Liver (tissue), 9 donors: ENCODE results near the gene ENTPD6. TPM values are rescaled to one million over a fixed set of nuclear protein-coding genes. Genes with fewer than 3 reads are reported as not detected.

Source experiments
- DNase-seq: peaks from one replicate; pipeline ENCODE4 v3.0.0-alpha.2; 2017; ENCODE audit warnings: low spot score
- H3K27ac ChIP-seq, 2 donors: one replicate each; pipeline ENCODE4 v1.7.0; 2013; ENCODE audit warnings: inconsistent platforms in 2 of 2, low read length in 2 of 2, control low read depth in 1 of 2, low read depth in 1 of 2, mild to moderate bottlenecking in 1 of 2
- H3K27me3 ChIP-seq, 4 donors: one replicate each; pipeline versions ENCODE4 v1.6.1 to v1.7.0; 2013; ENCODE audit warnings: low read length in 3 of 4, inconsistent platforms in 1 of 4, mild to moderate bottlenecking in 1 of 4, moderate library complexity in 1 of 4; ENCODE audit not compliant: control insufficient read depth in 4 of 4, insufficient read depth in 4 of 4
- H3K36me3 ChIP-seq, 4 donors: one replicate each; pipeline versions ENCODE4 v1.6.1 to v1.7.0; 2013; ENCODE audit warnings: low read length in 3 of 4, mild to moderate bottlenecking in 3 of 4, low read depth in 1 of 4, moderate library complexity in 1 of 4; ENCODE audit not compliant: control insufficient read depth in 4 of 4, insufficient read depth in 3 of 4
- H3K4me1 ChIP-seq, 4 donors: one replicate each; pipeline versions ENCODE4 v1.6.1 to v1.7.0; 2013; ENCODE audit warnings: low read length in 3 of 4, mild to moderate bottlenecking in 3 of 4, moderate library complexity in 1 of 4; ENCODE audit not compliant: control insufficient read depth in 4 of 4, insufficient read depth in 4 of 4
- H3K4me3 ChIP-seq, 3 donors: one replicate each; pipeline versions ENCODE4 v1.6.1 to v1.7.0; 2013; ENCODE audit warnings: low read length in 3 of 3, control low read depth in 1 of 3, low read depth in 1 of 3, mild to moderate bottlenecking in 1 of 3
- H3K9ac ChIP-seq, 2 donors: one replicate each; pipeline ENCODE4 v1.7.0; 2013; ENCODE audit warnings: low read length in 2 of 2, mild to moderate bottlenecking in 2 of 2, moderate library complexity in 2 of 2, control low read depth in 1 of 2, low read depth in 1 of 2
- H3K9me3 ChIP-seq, 4 donors: one replicate each; pipeline versions ENCODE4 v1.6.1 to v1.7.0; 2013; ENCODE audit warnings: low read length in 3 of 4; ENCODE audit not compliant: control insufficient read depth in 4 of 4
- EGR1 ChIP-seq, 2 donors: IDR thresholded peaks; 2 replicates each; pipeline ENCODE4 v1.6.1; 2016 to 2018; ENCODE audit warnings: antibody characterized with exemption in 2 of 2, low read depth in 2 of 2
- FOXA1 ChIP-seq: IDR thresholded peaks from 2 replicates; pipeline ENCODE4 v1.6.1; 2016; ENCODE audit warnings: antibody characterized with exemption
- FOXA2 ChIP-seq: IDR thresholded peaks from 2 replicates; pipeline ENCODE4 v1.6.1; 2016; ENCODE audit warnings: antibody characterized with exemption
- GABPA ChIP-seq, 2 donors: IDR thresholded peaks in 1 of 2; conservative IDR thresholded peaks in 1 of 2; 2 replicates each; pipeline ENCODE4 v1.6.1; 2016; ENCODE audit warnings: antibody characterized with exemption in 2 of 2, mild to moderate bottlenecking in 1 of 2, moderate library complexity in 1 of 2
- HNF4A ChIP-seq, 2 donors: conservative IDR thresholded peaks; 2 replicates each; pipeline ENCODE4 v1.6.1; 2016; ENCODE audit warnings: antibody characterized with exemption in 2 of 2, mild to moderate bottlenecking in 2 of 2
- HNF4G ChIP-seq: IDR thresholded peaks from 2 replicates; pipeline ENCODE4 v1.6.1; 2016; ENCODE audit warnings: antibody characterized with exemption
- JUND ChIP-seq, 2 donors: IDR thresholded peaks; 2 replicates each; pipeline ENCODE4 v1.6.1; 2016; ENCODE audit warnings: antibody characterized with exemption in 2 of 2
- RAD21 ChIP-seq, 2 donors: IDR thresholded peaks; 2 replicates each; pipeline ENCODE4 v1.6.1; 2016; ENCODE audit warnings: antibody characterized with exemption in 2 of 2, mild to moderate bottlenecking in 2 of 2
- RXRA ChIP-seq, 2 donors: IDR thresholded peaks; 2 replicates each; pipeline ENCODE4 v1.6.1; 2017 to 2018; ENCODE audit warnings: antibody characterized with exemption in 2 of 2, mild to moderate bottlenecking in 1 of 2
- SP1 ChIP-seq: IDR thresholded peaks from 2 replicates; pipeline ENCODE4 v1.6.1; 2018; ENCODE audit warnings: antibody characterized with exemption, mild to moderate bottlenecking
- TAF1 ChIP-seq: conservative IDR thresholded peaks from 2 replicates; pipeline ENCODE4 v1.6.1; 2016; ENCODE audit warnings: antibody characterized with exemption, mild to moderate bottlenecking
- YY1 ChIP-seq: IDR thresholded peaks from 2 replicates; pipeline ENCODE4 v1.6.1; 2016; ENCODE audit warnings: antibody characterized with exemption, mild to moderate bottlenecking
- WGBS: extraction: QIAGEN DNeasy Blood & Tissue Kit; methylation state at CpG from one replicate; pipeline ENCODE4 v1.1.7; 2013; 5-methylcytosine and 5-hydroxymethylcytosine counted together
- polyA plus RNA-seq, 2 donors: library from polyadenylated mRNA; stranded (reverse) in 1 of 2; unstranded in 1 of 2; fragments of 200-250 nt in 1 of 2; fragments of >200 nt in 1 of 2; fragmentation: Nextera tagmentation in 1 of 2; extraction: Ambion mirVana in 1 of 2; gene quantifications; one replicate each; pipeline versions ENCODE4 v1.2.1 to v1.2.3, GENCODE V29; 2013 to 2015
- total RNA-seq, 2 donors: library from RNA; depleted of rRNA; stranded (reverse); fragments of >200 nt; gene quantifications; one replicate each; pipeline ENCODE4 v1.2.3, GENCODE V29; 2014
- TF ChIP-seq, protein P1 (sequence below): IDR thresholded peaks from 2 replicates; pipeline ENCODE4 v1.6.1; 2016; ENCODE audit warnings: antibody characterized with exemption, mild to moderate bottlenecking
- TF ChIP-seq, protein P2 (sequence below): fragments of 150-350 bp; IDR thresholded peaks from 2 replicates; pipeline ENCODE4 v1.5.1; 2017; ENCODE audit warnings: improper control_type of control experiment, low read depth, low read length; ENCODE audit not compliant: missing input control
- TF ChIP-seq, protein P3 (sequence below): IDR thresholded peaks from 2 replicates; pipeline ENCODE4 v1.6.1; 2016; ENCODE audit warnings: antibody characterized with exemption
- TF ChIP-seq, protein P4 (sequence below): IDR thresholded peaks from 2 replicates; pipeline ENCODE4 v1.6.1; 2016; ENCODE audit warnings: antibody characterized with exemption
- donor health status: healthy.
- donor health status: healthy.
- donor health status: healthy.
- donor health status: healthy.
- donor health status: healthy.

Gene ENTPD6
- total and polyA plus RNA-seq, 4 donors, result 14.9 to 29.9 (median 24.4) TPM

DNA sequence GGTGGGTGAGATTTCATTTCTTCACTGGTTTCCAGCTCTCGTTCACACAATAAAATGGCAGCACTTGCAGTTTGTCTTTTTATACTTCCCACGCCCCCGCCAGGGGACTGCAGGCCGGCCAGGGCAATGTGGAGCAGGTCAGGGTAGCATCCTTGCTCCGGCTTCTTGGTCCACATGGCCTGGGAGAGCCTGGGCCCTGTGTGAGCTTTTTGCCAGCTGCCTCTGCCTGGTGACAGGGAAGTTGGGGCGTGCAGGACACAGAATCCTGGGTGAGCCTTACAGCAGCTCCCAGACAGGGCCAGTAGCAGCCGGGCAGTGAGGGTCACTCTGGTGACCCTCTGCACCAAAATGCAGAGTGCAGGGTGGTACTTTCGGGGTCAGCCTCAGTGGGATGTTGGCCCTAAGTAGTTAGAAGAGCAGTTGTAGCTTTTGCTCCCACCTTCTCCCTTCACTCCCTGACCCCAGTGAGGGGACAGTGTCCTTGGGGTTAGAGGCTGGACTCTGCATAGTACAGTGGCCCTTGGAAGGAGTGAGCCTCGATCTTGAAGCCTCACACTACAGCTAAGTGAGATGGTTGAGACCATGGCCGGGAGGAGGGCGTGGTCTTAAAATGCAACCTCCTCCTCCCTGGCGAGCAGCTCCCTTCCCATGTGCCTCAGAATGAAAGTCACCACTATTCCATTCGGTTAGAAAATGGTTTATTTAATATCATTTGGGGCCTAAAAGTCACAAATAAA, 76.1 kb downstream of the ENTPD6 start:
- Histone ChIP-seq H3K9ac (no peak overlapping the region), H3K27me3 (no peaks in the 10 kb centered on the region), H3K36me3 (peaks cover 0 to 29% (median 5%) of the 10 kb centered on the region in 4 donors), H3K9me3 (no peaks in the 10 kb centered on the region), H3K4me3 (no peak overlapping the region), H3K4me1 (no peaks in the 10 kb centered on the region), H3K27ac (no peak overlapping the region)
- no peak for DNase-seq
- TF ChIP-seq TAF1, result no peak
- TF ChIP-seq, protein P1, sequence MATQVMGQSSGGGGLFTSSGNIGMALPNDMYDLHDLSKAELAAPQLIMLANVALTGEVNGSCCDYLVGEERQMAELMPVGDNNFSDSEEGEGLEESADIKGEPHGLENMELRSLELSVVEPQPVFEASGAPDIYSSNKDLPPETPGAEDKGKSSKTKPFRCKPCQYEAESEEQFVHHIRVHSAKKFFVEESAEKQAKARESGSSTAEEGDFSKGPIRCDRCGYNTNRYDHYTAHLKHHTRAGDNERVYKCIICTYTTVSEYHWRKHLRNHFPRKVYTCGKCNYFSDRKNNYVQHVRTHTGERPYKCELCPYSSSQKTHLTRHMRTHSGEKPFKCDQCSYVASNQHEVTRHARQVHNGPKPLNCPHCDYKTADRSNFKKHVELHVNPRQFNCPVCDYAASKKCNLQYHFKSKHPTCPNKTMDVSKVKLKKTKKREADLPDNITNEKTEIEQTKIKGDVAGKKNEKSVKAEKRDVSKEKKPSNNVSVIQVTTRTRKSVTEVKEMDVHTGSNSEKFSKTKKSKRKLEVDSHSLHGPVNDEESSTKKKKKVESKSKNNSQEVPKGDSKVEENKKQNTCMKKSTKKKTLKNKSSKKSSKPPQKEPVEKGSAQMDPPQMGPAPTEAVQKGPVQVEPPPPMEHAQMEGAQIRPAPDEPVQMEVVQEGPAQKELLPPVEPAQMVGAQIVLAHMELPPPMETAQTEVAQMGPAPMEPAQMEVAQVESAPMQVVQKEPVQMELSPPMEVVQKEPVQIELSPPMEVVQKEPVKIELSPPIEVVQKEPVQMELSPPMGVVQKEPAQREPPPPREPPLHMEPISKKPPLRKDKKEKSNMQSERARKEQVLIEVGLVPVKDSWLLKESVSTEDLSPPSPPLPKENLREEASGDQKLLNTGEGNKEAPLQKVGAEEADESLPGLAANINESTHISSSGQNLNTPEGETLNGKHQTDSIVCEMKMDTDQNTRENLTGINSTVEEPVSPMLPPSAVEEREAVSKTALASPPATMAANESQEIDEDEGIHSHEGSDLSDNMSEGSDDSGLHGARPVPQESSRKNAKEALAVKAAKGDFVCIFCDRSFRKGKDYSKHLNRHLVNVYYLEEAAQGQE, result no peak
- no peak for TF ChIP-seq FOXA1
- no peak for TF ChIP-seq SP1
- TF ChIP-seq RXRA (IDR thresholded peaks at IDR 0.05), result no peak
- TF ChIP-seq GABPA (IDR thresholded peaks at IDR 0.05 in 1 of 2, conservative IDR thresholded peaks at IDR 0.05 in 1 of 2), result no peak
- TF ChIP-seq, protein P2, sequence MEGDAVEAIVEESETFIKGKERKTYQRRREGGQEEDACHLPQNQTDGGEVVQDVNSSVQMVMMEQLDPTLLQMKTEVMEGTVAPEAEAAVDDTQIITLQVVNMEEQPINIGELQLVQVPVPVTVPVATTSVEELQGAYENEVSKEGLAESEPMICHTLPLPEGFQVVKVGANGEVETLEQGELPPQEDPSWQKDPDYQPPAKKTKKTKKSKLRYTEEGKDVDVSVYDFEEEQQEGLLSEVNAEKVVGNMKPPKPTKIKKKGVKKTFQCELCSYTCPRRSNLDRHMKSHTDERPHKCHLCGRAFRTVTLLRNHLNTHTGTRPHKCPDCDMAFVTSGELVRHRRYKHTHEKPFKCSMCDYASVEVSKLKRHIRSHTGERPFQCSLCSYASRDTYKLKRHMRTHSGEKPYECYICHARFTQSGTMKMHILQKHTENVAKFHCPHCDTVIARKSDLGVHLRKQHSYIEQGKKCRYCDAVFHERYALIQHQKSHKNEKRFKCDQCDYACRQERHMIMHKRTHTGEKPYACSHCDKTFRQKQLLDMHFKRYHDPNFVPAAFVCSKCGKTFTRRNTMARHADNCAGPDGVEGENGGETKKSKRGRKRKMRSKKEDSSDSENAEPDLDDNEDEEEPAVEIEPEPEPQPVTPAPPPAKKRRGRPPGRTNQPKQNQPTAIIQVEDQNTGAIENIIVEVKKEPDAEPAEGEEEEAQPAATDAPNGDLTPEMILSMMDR, result no peak
- TF ChIP-seq HNF4G, result no peak
- TF ChIP-seq HNF4A (conservative IDR thresholded peaks at IDR 0.05), result no peak
- TF ChIP-seq YY1, result no peak
- no peak for TF ChIP-seq JUND (IDR thresholded peaks at IDR 0.05)
- TF ChIP-seq, protein P3, sequence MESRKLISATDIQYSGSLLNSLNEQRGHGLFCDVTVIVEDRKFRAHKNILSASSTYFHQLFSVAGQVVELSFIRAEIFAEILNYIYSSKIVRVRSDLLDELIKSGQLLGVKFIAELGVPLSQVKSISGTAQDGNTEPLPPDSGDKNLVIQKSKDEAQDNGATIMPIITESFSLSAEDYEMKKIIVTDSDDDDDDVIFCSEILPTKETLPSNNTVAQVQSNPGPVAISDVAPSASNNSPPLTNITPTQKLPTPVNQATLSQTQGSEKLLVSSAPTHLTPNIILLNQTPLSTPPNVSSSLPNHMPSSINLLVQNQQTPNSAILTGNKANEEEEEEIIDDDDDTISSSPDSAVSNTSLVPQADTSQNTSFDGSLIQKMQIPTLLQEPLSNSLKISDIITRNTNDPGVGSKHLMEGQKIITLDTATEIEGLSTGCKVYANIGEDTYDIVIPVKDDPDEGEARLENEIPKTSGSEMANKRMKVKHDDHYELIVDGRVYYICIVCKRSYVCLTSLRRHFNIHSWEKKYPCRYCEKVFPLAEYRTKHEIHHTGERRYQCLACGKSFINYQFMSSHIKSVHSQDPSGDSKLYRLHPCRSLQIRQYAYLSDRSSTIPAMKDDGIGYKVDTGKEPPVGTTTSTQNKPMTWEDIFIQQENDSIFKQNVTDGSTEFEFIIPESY, result no peak
- TF ChIP-seq, protein P4, sequence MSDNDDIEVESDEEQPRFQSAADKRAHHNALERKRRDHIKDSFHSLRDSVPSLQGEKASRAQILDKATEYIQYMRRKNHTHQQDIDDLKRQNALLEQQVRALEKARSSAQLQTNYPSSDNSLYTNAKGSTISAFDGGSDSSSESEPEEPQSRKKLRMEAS, result no peak
- TF ChIP-seq RAD21 (IDR thresholded peaks at IDR 0.05), result no peak
- TF ChIP-seq EGR1 (IDR thresholded peaks at IDR 0.05; ENCODE audit: low read depth in 2 of 2), result no peak
- no peak for TF ChIP-seq FOXA2
- 97% methylated on average over 13 of the region's 13 CpGs for WGBS
